Sigmoid colon (tissue), 7 donors: ENCODE results near the gene MYO9A. TPM values are rescaled to one million over a fixed set of nuclear protein-coding genes. Genes with fewer than 3 reads are reported as not detected.
"Not testable (repeated sequence)": the region's sequence is repeated elsewhere in the genome, so short reads cannot be mapped to it uniquely, and the experiment has no call there.

ENCODE experiments used
- DNase-seq: peaks from one replicate; pipeline ENCODE4 v3.0.0-alpha.2; 2019
- H3K27ac ChIP-seq, 4 donors: fragments of 200-600 bp; sonication (generic); one replicate each; pipeline ENCODE4 v1.5.1; 2016 to 2019; ENCODE audit warnings: mild to moderate bottlenecking in 1 of 4
- H3K27me3 ChIP-seq, 3 donors: fragments of 200-600 bp; sonication (generic); one replicate each; pipeline ENCODE4 v1.5.1; 2019; ENCODE audit warnings: mild to moderate bottlenecking in 1 of 3
- H3K36me3 ChIP-seq, 4 donors: fragments of 200-600 bp; sonication (generic); one replicate each; pipeline ENCODE4 v1.5.1; 2016 to 2019
- H3K4me1 ChIP-seq, 4 donors: fragments of 200-600 bp; sonication (generic); one replicate each; pipeline ENCODE4 v1.5.1; 2017 to 2019
- H3K4me3 ChIP-seq, 4 donors: fragments of 200-600 bp; sonication (generic); one replicate each; pipeline ENCODE4 v1.5.1; 2017 to 2019; ENCODE audit warnings: mild to moderate bottlenecking in 2 of 4, moderate library complexity in 1 of 4
- H3K9me3 ChIP-seq, 4 donors: fragments of 200-600 bp in 3 of 4; sonication (generic) in 3 of 4; one replicate each; pipeline versions ENCODE4 v1.5.1 to v1.6.1; 2013 to 2019
- CTCF ChIP-seq, 4 experiments: fragments of 450-650 bp in 3 of 4; fragments of 200-600 bp in 1 of 4; IDR thresholded peaks; one replicate each; pipeline ENCODE4 v1.5.1; 2016 to 2019; ENCODE audit warnings: antibody characterized with exemption in 4 of 4, mild to moderate bottlenecking in 3 of 4, moderate library complexity in 2 of 4
- EP300 ChIP-seq, 4 donors: sonication (generic); formaldehyde crosslinking; IDR thresholded peaks; one replicate each; pipeline ENCODE4 v1.6.1; 2017; ENCODE audit warnings: antibody characterized with exemption in 4 of 4
- POLR2A ChIP-seq, 2 donors: fragments of 450-650 bp; IDR thresholded peaks; one replicate each; pipeline ENCODE4 v1.6.1; 2016; ENCODE audit warnings: antibody characterized with exemption in 2 of 2, mild to moderate bottlenecking in 2 of 2, moderate library complexity in 2 of 2
- POLR2AphosphoS5 ChIP-seq, 4 donors: sonication (generic); formaldehyde crosslinking; IDR thresholded peaks; one replicate each; pipeline ENCODE4 v1.6.1; 2017; ENCODE audit warnings: antibody characterized with exemption in 4 of 4
- WGBS, 2 donors: extraction: QIAGEN DNeasy Blood & Tissue Kit; methylation state at CpG; one replicate each; pipeline ENCODE4 v1.1.7; 2013; 5-methylcytosine and 5-hydroxymethylcytosine counted together
- intact Hi-C: fragments of 100-400 bp; cut with DNase I; formaldehyde crosslinking; loops from one replicate; pipeline ENCODE4 v1.15.1; 2023
- polyA plus RNA-seq, 3 donors: library from polyadenylated mRNA; stranded (reverse); fragments of 200-250 nt; gene quantifications; one replicate each; pipeline ENCODE4 v1.2.3, GENCODE V29; 2013
- total RNA-seq, 4 donors: library from RNA; depleted of rRNA; stranded (reverse); fragments of >200 nt; gene quantifications; one replicate each; pipeline ENCODE4 v1.1.0, GENCODE V29; 2016
- donor health status: healthy with polysubstance abuse.
- donor health status: Bipolar disorder and iron deficiency.
- donor health status: healthy.

Gene MYO9A
- total and polyA plus RNA-seq, 7 donors: 3.0 to 80.0 (median 55.8) TPM

DNA sequence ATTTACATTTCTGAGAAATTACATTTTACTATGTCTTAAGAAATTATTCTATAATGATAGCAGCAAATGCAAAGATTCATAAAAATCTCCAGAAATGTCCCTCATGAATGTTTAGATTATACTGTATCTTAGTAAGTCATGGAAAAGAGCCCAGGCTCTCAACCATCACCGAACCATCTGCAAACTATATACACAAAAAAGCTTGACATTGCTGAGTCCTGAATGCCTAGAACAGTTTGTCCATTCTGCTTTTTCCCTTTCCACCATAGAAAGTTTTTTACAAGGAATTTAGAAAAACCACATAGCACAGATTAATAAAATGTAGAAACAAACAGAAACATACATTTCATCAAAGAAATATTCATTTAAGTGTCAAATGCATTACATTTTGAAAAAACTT, 83.6 kb downstream of the MYO9A start:
- Histone ChIP-seq H3K36me3 (peaks cover 0 to 4% (median 0%) of the 10 kb centered on the region in 4 donors), H3K4me1 (peaks cover 0 to 43% (median 31%) of the 10 kb centered on the region in 4 donors), H3K9me3 (no peaks in the 10 kb centered on the region), H3K27me3 (no peaks in the 10 kb centered on the region), H3K27ac (peak overlapping the region in 1 of 4 donors; percentile 55), H3K4me3 (no peak overlapping the region)
- intact Hi-C loops: loop anchor here (10.0 kb wide), 1 partner anchor 120 kb away; no protein-coding TSS in a partner anchor
- TF ChIP-seq POLR2AphosphoS5 (IDR thresholded peaks at IDR 0.05) (no peak), EP300 (IDR thresholded peaks at IDR 0.05) (no peak), CTCF (IDR thresholded peaks at IDR 0.05) (no peak), POLR2A (IDR thresholded peaks at IDR 0.05) (no peak)
- no peak for DNase-seq
- 85 to 90% methylated on average over 1 of the region's 1 CpG for WGBS, 2 donors

- DNase-seq: no peak
- H3K9me3 ChIP-seq: no peaks in the 10 kb centered on the region
- no peak overlapping the region for H3K4me3 ChIP-seq
- H3K27me3 ChIP-seq: no peaks in the 10 kb centered on the region
- 82 to 83% methylated on average over 7 of the region's 7 CpGs for WGBS, 2 donors
- H3K27ac ChIP-seq: peak overlapping the region in 1 of 4 donors; percentile 55
- intact Hi-C loops: loop anchor here (10.0 kb wide), 1 partner anchor 121 kb away; no protein-coding TSS in a partner anchor
- H3K36me3 ChIP-seq: peaks cover 0 to 4% (median 0%) of the 10 kb centered on the region in 4 donors
- peaks cover 0 to 43% (median 31%) of the 10 kb centered on the region in 4 donors for H3K4me1 ChIP-seq
- TF ChIP-seq CTCF (IDR thresholded peaks at IDR 0.05) (no peak), POLR2AphosphoS5 (IDR thresholded peaks at IDR 0.05) (no peak), POLR2A (IDR thresholded peaks at IDR 0.05) (no peak), EP300 (IDR thresholded peaks at IDR 0.05) (no peak)
These were observed 84.2 kb downstream of the MYO9A start for GRCh38 chr15:72033711-72034110.

DNA sequence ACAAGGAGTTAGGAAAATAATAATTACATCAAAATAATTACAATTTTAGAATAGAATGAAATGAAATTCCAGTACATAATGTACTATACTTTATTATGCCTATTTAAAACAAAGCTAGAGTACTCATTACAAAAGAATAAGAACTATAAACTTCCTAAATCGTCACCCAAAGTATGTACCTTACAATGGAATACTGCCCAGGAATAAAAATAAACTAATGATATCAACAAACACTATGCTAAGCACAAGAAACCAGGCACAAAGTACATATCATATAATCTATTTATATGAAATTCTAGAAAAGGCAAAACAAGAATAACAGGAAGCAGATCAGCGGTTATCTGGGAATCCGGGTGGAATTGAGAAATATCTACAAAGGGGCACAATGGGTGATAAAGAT, 84.7 kb downstream of the MYO9A start:
- Histone ChIP-seq H3K4me3 (no peak overlapping the region), H3K9me3 (no peaks in the 10 kb centered on the region), H3K27ac (peak overlapping the region in 1 of 4 donors; percentile 55), H3K36me3 (peaks cover 0 to 4% (median 0%) of the 10 kb centered on the region in 4 donors), H3K4me1 (peaks cover 0 to 43% (median 31%) of the 10 kb centered on the region in 4 donors), H3K27me3 (no peaks in the 10 kb centered on the region)
- no peak for TF ChIP-seq POLR2AphosphoS5 (IDR thresholded peaks at IDR 0.05)
- no peak for TF ChIP-seq POLR2A (IDR thresholded peaks at IDR 0.05)
- TF ChIP-seq EP300 (IDR thresholded peaks at IDR 0.05): no peak
- no peak for TF ChIP-seq CTCF (IDR thresholded peaks at IDR 0.05)
- intact Hi-C loops: loop anchor here (10.0 kb wide), 1 partner anchor 122 kb away; no protein-coding TSS in a partner anchor
- WGBS, 2 donors: 61 to 65% methylated on average over 3 of the region's 3 CpGs
- no peak for DNase-seq

- Histone ChIP-seq H3K27me3 (no peaks in the 10 kb centered on the region), H3K4me1 (no peaks in the 10 kb centered on the region), H3K27ac (no peak overlapping the region), H3K36me3 (peaks cover 0 to 24% (median 2%) of the 10 kb centered on the region in 4 donors), H3K9me3 (no peaks in the 10 kb centered on the region), H3K4me3 (no peak overlapping the region)
- WGBS, 2 donors: 95 to 98% methylated on average over 2 of the region's 2 CpGs
- intact Hi-C loops: no loop called here
- no peak for DNase-seq
- TF ChIP-seq EP300 (IDR thresholded peaks at IDR 0.05) (no peak), CTCF (IDR thresholded peaks at IDR 0.05) (no peak), POLR2A (IDR thresholded peaks at IDR 0.05) (no peak), POLR2AphosphoS5 (IDR thresholded peaks at IDR 0.05) (no peak)
These were observed 96.3 kb downstream of the MYO9A start for GRCh38 chr15:72021604-72022003.

- H3K4me3 ChIP-seq: no peak overlapping the region
- intact Hi-C loops: no loop called here
- no peaks in the 10 kb centered on the region for H3K4me1 ChIP-seq
- WGBS, 2 donors: 90 to 92% methylated on average over 1 of the region's 1 CpG
- H3K36me3 ChIP-seq: peaks cover 0 to 24% (median 2%) of the 10 kb centered on the region in 4 donors
- DNase-seq: no peak
- no peaks in the 10 kb centered on the region for H3K9me3 ChIP-seq
- no peak overlapping the region for H3K27ac ChIP-seq
- TF ChIP-seq POLR2A (IDR thresholded peaks at IDR 0.05) (no peak), CTCF (IDR thresholded peaks at IDR 0.05) (no peak), EP300 (IDR thresholded peaks at IDR 0.05) (no peak), POLR2AphosphoS5 (IDR thresholded peaks at IDR 0.05) (no peak)
- H3K27me3 ChIP-seq: no peaks in the 10 kb centered on the region
These were observed 97.2 kb downstream of the MYO9A start for GRCh38 chr15:72020799-72021198.

DNA sequence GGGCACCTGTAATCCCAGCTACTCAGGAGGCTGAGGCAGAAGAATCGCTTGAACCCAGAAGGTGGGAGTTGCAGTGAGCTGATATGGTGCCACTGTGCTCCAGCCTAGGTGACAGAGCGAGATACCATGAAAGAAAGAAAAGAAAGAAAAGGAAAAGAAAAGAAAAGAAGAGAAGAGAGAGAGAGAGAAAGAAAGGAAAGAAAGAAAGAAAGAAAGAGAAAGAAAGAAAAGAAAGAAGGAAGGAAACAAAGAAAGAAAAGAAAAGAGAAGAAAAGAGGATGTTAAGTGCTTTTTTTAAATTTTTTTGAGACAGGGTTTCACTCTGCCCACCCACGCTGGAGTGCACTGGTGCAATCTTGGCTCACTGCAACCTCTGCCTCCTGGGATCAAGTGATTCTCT, 103.4 kb downstream of the MYO9A start:
- intact Hi-C loops, H3K27ac ChIP-seq: not testable (repeated sequence)

More for the DNA sequence above, 103.4 kb downstream of the MYO9A start:
- DNase-seq, H3K4me1 ChIP-seq, H3K4me3 ChIP-seq, H3K27me3 ChIP-seq, H3K9me3 ChIP-seq: not testable (repeated sequence)
- H3K36me3 ChIP-seq: peaks cover 0 to 22% (median under 1%) of the 10 kb centered on the region in 4 donors
- 95 to 98% methylated on average over 3 of the region's 3 CpGs for WGBS, 2 donors
